ENCODE measurements around the gene SDC4. TPM values are rescaled to one million over a fixed set of nuclear protein-coding genes. Genes with fewer than 3 reads are reported as not detected.

The SDC4 gene
- total RNA-seq, 1 donor from 2014 or later: 1.9 TPM

- no peak for DNase-seq
Measured at GRCh38 chr20:45294003-45294368, 54.2 kb downstream of the SDC4 start.

- peak; percentile 64 for DNase-seq
Measured at GRCh38 chr20:45293041-45294002, 54.9 kb downstream of the SDC4 start.

GRCh38 chr20:45292343-45292742, 55.9 kb downstream of the SDC4 start:
- no peak for DNase-seq

GRCh38 chr20:45291526-45291925, 56.7 kb downstream of the SDC4 start:
- no peak for DNase-seq

- DNase-seq: peak; percentile 62
Measured at GRCh38 chr20:45290677-45291355, 57.4 kb downstream of the SDC4 start.

- no peak for DNase-seq
Measured at GRCh38 chr20:45289942-45290676, 58.1 kb downstream of the SDC4 start.

- DNase-seq: no peak
Measured at GRCh38 chr20:45288860-45289259, 59.4 kb downstream of the SDC4 start.

GRCh38 chr20:45288376-45288775, 59.8 kb downstream of the SDC4 start:
- DNase-seq: no peak

GRCh38 chr20:45283551-45284057, 64.6 kb downstream of the SDC4 start:
- no peak for DNase-seq

- no peak for DNase-seq
Measured at GRCh38 chr20:45282700-45283550, 65.3 kb downstream of the SDC4 start.

GRCh38 chr20:45279992-45280391, 68.2 kb downstream of the SDC4 start:
- DNase-seq: no peak

- DNase-seq: no peak
Measured at GRCh38 chr20:45275338-45275737, 72.9 kb downstream of the SDC4 start.

Other genes with a start within 250 kb of the SDC4 start
- gene KCNS1, start 247.3 kb downstream of the SDC4 start, total RNA-seq: 2.7 TPM
- gene WFDC5, start 233.2 kb downstream of the SDC4 start, total RNA-seq: not detected
- gene WFDC12, start 224.0 kb downstream of the SDC4 start, total RNA-seq: not detected
- not detected for gene PI3, start 173.5 kb downstream of the SDC4 start, total RNA-seq
- not detected for gene SEMG1, start 141.4 kb downstream of the SDC4 start, total RNA-seq
- not detected for gene SEMG2, start 127.1 kb downstream of the SDC4 start, total RNA-seq
- gene SLPI, start 93.9 kb downstream of the SDC4 start, total RNA-seq: not detected
- gene RBPJL, start 41.6 kb downstream of the SDC4 start, total RNA-seq: not detected
- not detected for gene MATN4, start 40.1 kb downstream of the SDC4 start, total RNA-seq
- 23.4 TPM for gene SYS1, start 14.7 kb upstream of the SDC4 start, total RNA-seq
- gene TP53TG5, start 29.9 kb upstream of the SDC4 start, total RNA-seq: not detected
- gene DBNDD2, start 59.9 kb upstream of the SDC4 start, total RNA-seq: 5.9 TPM
- gene PIGT, start 67.7 kb upstream of the SDC4 start, total RNA-seq: 12.0 TPM
- gene WFDC2, start 121.3 kb upstream of the SDC4 start, total RNA-seq: 3.4 TPM
- not detected for gene SPINT3, start 167.2 kb upstream of the SDC4 start, total RNA-seq
- gene WFDC6, start 191.1 kb upstream of the SDC4 start, total RNA-seq: not detected
- not detected for gene EPPIN, start 199.0 kb upstream of the SDC4 start, total RNA-seq
- not detected for gene WFDC8, start 230.9 kb upstream of the SDC4 start, total RNA-seq

All from occipital lobe (tissue), 2 donors.